GM21825 (cell line): ENCODE results near the gene RNF26.
"Not testable (repeated sequence)": the region's sequence is repeated elsewhere in the genome, so short reads cannot be mapped to it uniquely, and the experiment has no call there.

Experiments
- ATAC-seq: cut with Tn5 transposase; IDR thresholded peaks from one replicate; pipeline ENCODE4 v1.9.1; 2021; ENCODE audit warnings: mild to moderate bottlenecking, moderate library complexity; ENCODE audit not compliant: unreplicated experiment

Gene RNF26

DNA sequence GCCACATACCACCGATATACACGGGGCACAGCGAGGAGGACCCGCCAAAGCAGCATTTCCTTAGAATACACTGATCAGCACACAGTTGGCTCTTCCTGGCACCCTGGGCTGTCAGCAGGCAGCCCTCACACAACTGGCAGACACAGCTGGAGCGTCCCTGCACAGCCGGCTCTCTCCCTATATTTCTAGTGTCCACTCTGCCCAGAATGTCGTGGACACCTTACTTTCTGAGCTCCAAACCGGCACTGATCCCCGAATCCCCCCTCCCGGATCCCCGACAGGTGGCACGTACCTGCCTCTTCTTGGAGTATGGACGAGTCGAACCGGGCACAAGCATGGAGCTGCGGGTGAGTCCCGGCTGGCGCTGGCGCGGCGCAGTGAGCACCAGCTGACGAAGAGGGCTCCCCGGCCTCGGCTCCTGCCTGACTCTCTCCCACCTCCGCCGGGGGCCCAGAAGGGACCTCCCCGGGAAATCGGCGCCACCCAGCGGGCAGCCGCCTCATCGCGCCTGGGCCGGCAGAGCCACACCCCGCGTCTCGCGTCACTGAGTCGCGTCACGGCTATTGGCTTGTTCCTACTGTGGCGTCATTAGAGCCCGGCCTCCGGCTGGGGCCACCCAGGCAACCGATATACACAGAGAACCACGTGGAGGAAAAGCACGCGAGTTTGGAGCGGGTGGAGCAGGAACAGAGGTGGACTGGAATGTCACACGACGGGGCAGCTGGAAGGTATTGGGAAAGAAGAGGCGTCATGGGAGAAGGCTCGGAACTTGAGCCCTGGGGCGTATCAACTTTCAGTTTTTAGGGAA is 47.1 kb downstream of the RNF26 start, which contains the start of gene USP2:
Gene USP2 (minus strand): TSS at position 510 of the 808 bp plus-strand sequence. CDS start 8,210 bp downstream, outside the sequence.
- ATAC-seq, result peak; percentile 95

DNA sequence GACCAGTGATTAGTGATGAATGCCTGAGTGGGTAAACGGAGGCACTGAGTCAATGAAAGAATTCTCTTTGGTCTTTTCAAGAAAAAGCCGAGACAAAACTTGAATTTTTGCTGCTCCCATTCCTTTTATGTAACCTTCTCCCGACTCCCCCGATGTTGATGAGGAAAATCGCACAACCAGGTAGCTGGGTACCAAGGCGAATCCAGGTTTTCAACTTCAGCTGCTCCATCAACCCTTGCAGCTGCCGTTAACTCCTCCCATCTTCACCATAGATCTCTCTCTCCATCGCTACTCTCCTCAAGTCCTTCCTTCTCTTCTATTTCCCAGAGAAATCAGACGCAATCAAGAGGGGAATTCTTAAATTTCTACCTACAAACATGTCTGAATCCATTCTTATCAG is 47.8 kb downstream of the RNF26 start:
- ATAC-seq, result no peak

DNA sequence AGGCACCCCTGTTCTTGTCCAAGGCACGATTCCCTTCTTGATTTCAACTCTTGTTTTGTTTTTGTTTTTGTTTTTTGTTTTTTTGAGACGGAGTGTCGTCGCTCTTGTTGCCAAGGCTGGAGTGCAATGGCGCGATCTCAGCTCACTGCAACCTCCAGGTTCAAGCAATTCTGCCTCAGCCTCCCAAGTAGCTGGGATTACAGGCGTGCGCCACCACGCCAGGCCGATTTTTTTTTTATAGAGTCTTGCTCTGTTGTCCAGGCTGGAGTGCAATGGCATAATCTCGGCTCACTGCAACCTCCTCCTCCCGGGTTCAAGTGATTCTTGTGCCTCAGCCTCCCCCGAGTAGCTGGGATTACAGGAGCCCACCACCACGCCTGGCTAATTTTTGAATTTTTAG is 48.2 kb downstream of the RNF26 start:
- not testable (repeated sequence) for ATAC-seq

DNA sequence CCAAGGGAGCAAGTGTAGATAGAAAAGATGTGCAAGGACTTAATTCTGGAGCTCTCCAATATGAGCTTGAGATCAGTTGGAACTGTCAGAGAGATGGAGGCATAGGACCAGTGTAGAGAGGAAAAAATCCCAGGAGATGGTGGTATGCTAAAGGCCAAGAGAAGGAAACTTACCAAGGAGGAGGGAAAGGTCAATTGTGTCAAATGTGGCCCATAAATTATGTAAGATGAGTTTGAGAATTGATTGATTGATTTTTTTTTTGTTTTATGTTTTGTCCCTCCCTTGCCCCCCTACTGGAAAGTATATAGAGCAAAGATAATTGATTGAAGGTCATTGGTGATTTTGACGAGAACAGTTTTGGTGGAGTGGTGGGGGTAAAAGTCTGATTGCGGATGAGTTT is 50.0 kb downstream of the RNF26 start:
- ATAC-seq, result no peak
